Breast epithelium (tissue), 4 donors: ENCODE results near the gene C17orf100. TPM values are rescaled to one million over a fixed set of nuclear protein-coding genes. Genes with fewer than 3 reads are reported as not detected.

ENCODE experiments used
- DNase-seq, 2 donors: peaks; one replicate each; pipeline ENCODE4 v3.0.0-alpha.2; 2019; ENCODE audit warnings: low spot score in 2 of 2
- H3K27ac ChIP-seq, 2 donors: fragments of 200-600 bp; sonication (generic) in 1 of 2; one replicate each; pipeline ENCODE4 v1.5.1; 2016 to 2019; ENCODE audit warnings: mild to moderate bottlenecking in 1 of 2
- H3K27me3 ChIP-seq, 2 donors: fragments of 200-600 bp; sonication (generic) in 1 of 2; one replicate each; pipeline versions ENCODE4 v1.5.1 to v1.6.0; 2017 to 2019; ENCODE audit warnings: control low read depth in 1 of 2, mild to moderate bottlenecking in 1 of 2
- H3K36me3 ChIP-seq: fragments of 200-600 bp; one replicate; pipeline ENCODE4 v1.5.1; 2019
- H3K4me1 ChIP-seq, 2 donors: fragments of 200-600 bp; sonication (generic); one replicate each; pipeline ENCODE4 v1.5.1; 2016 to 2019; ENCODE audit warnings: control low read depth in 1 of 2
- H3K4me3 ChIP-seq, 3 donors: fragments of 200-600 bp; sonication (generic); 1 replicate in 2 of 3; 2 replicates in 1 of 3; pipeline ENCODE4 v1.5.1; 2016 to 2019; ENCODE audit warnings: mild to moderate bottlenecking in 3 of 3, moderate library complexity in 2 of 3
- H3K9me3 ChIP-seq, 2 donors: fragments of 200-600 bp; sonication (generic) in 1 of 2; one replicate each; pipeline ENCODE4 v1.5.1; 2016 to 2019; ENCODE audit warnings: control low read depth in 1 of 2
- POLR2A ChIP-seq: fragments of 450-650 bp; IDR thresholded peaks from one replicate; pipeline ENCODE4 v1.6.1; 2016; ENCODE audit warnings: antibody characterized with exemption, mild to moderate bottlenecking, moderate library complexity
- POLR2AphosphoS5 ChIP-seq, 3 donors: sonication (generic); formaldehyde crosslinking; IDR thresholded peaks; one replicate each; pipeline ENCODE4 v1.6.1; 2017; ENCODE audit warnings: antibody characterized with exemption in 3 of 3
- intact Hi-C: fragments of 100-400 bp; cut with DNase I; formaldehyde crosslinking; loops from one replicate; pipeline ENCODE4 v1.15.1; 2023; ENCODE audit warnings: low total_unique reads
- total RNA-seq, 3 donors: library from RNA; depleted of rRNA; stranded (reverse); fragments of >200 nt; gene quantifications; one replicate each; pipeline ENCODE4 v1.1.0, GENCODE V29; 2016
- TF ChIP-seq, protein P1 (sequence below), 3 donors: fragments of 450-650 bp; IDR thresholded peaks; one replicate each; pipeline ENCODE4 v1.5.1; 2016 to 2017; ENCODE audit warnings: antibody characterized with exemption in 3 of 3, mild to moderate bottlenecking in 3 of 3, moderate library complexity in 3 of 3

Gene C17orf100
- total RNA-seq, 3 donors from 2014 or later: 0.16 to 0.98 (median 0.88) TPM

GRCh38 chr17:6683081-6683684 is 31.6 kb downstream of the C17orf100 start:
- Histone ChIP-seq H3K4me3 (no peak overlapping the region), H3K27me3 (no peaks in the 10 kb centered on the region), H3K9me3 (no peaks in the 10 kb centered on the region), H3K36me3 (no peaks in the 10 kb centered on the region), H3K4me1 (no peaks in the 10 kb centered on the region), H3K27ac (no peak overlapping the region)
- TF ChIP-seq, protein P1, sequence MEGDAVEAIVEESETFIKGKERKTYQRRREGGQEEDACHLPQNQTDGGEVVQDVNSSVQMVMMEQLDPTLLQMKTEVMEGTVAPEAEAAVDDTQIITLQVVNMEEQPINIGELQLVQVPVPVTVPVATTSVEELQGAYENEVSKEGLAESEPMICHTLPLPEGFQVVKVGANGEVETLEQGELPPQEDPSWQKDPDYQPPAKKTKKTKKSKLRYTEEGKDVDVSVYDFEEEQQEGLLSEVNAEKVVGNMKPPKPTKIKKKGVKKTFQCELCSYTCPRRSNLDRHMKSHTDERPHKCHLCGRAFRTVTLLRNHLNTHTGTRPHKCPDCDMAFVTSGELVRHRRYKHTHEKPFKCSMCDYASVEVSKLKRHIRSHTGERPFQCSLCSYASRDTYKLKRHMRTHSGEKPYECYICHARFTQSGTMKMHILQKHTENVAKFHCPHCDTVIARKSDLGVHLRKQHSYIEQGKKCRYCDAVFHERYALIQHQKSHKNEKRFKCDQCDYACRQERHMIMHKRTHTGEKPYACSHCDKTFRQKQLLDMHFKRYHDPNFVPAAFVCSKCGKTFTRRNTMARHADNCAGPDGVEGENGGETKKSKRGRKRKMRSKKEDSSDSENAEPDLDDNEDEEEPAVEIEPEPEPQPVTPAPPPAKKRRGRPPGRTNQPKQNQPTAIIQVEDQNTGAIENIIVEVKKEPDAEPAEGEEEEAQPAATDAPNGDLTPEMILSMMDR (IDR thresholded peaks at IDR 0.05): no peak
- TF ChIP-seq POLR2AphosphoS5 (IDR thresholded peaks at IDR 0.05) (no peak), POLR2A (no peak)
- intact Hi-C loops: no loop called here
- no peak for DNase-seq

GRCh38 chr17:6683730-6684459 is 32.3 kb downstream of the C17orf100 start:
- Histone ChIP-seq H3K36me3 (no peaks in the 10 kb centered on the region), H3K9me3 (no peaks in the 10 kb centered on the region), H3K4me3 (no peak overlapping the region), H3K27me3 (no peaks in the 10 kb centered on the region), H3K4me1 (no peaks in the 10 kb centered on the region), H3K27ac (no peak overlapping the region)
- TF ChIP-seq POLR2A: no peak
- TF ChIP-seq POLR2AphosphoS5 (IDR thresholded peaks at IDR 0.05): no peak
- intact Hi-C loops: no loop called here
- DNase-seq: no peak

GRCh38 chr17:6684460-6684783 is 32.9 kb downstream of the C17orf100 start:
- intact Hi-C loops: no loop called here
- Histone ChIP-seq H3K4me1 (no peaks in the 10 kb centered on the region), H3K27me3 (no peaks in the 10 kb centered on the region), H3K36me3 (no peaks in the 10 kb centered on the region), H3K27ac (no peak overlapping the region), H3K9me3 (no peaks in the 10 kb centered on the region), H3K4me3 (no peak overlapping the region)
- TF ChIP-seq, protein P1 (IDR thresholded peaks at IDR 0.05): no peak
- TF ChIP-seq POLR2AphosphoS5 (IDR thresholded peaks at IDR 0.05) (no peak), POLR2A (no peak)
- no peak for DNase-seq

DNA sequence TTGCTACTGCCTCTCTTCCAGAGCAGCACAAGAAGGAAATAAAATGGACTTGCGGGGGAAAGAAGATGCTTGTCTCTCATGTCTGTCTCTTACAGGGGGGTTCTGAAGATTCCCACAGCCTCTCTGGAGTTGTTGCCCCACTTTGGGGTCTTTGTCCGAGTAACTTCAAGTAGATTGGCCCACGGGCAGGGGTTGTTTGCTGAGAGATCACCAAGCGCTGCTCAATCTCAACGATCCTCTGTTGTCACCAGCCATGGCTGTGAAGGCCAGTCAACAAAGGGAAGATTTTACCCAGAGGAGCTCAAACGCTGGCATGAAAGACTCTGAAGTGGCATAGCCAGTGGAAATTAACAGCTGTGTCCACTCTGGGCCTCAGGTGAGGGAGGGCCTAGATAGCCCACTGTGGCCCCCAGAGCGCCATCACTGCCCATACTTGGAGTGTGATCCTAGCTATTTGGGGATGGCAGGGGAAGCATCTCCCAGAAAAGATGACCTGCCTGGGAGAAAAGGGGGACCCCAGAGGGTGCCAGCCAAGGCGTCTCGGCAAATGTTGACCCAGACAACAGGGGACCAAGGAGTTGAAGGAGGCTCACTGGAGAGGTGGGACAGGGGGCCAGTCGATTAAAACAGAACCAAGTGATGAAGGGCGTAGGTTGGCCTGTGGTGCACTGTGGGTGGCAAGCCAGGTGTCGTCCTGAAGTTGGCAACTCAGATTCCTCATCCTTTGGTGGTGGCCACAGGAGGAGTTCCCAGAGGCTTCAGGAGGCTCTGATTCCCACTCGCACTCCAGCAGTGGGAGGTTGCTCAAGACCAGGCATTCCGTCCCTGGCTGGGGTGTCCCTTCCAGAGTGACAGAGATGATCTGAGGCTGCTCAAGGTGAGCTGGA is 33.6 kb downstream of the C17orf100 start:
- Histone ChIP-seq H3K27me3 (no peaks in the 10 kb centered on the region), H3K4me3 (no peak overlapping the region), H3K4me1 (no peaks in the 10 kb centered on the region), H3K27ac (no peak overlapping the region), H3K36me3 (no peaks in the 10 kb centered on the region), H3K9me3 (no peaks in the 10 kb centered on the region)
- no peak for TF ChIP-seq POLR2AphosphoS5 (IDR thresholded peaks at IDR 0.05)
- TF ChIP-seq, protein P1 (IDR thresholded peaks at IDR 0.05): no peak
- TF ChIP-seq POLR2A: no peak
- DNase-seq: no peak
- intact Hi-C loops: no loop called here

- TF ChIP-seq POLR2A (no peak), POLR2AphosphoS5 (IDR thresholded peaks at IDR 0.05) (no peak)
- no peaks in the 10 kb centered on the region for H3K27me3 ChIP-seq
- no peak overlapping the region for H3K4me3 ChIP-seq
- no peaks in the 10 kb centered on the region for H3K4me1 ChIP-seq
- H3K27ac ChIP-seq: no peak overlapping the region
- DNase-seq: no peak
- H3K36me3 ChIP-seq: no peaks in the 10 kb centered on the region
- no peaks in the 10 kb centered on the region for H3K9me3 ChIP-seq
- intact Hi-C loops: no loop called here
Measured at GRCh38 chr17:6686026-6686425, 34.5 kb downstream of the C17orf100 start.

- no peak overlapping the region for H3K27ac ChIP-seq
- no peaks in the 10 kb centered on the region for H3K9me3 ChIP-seq
- no peaks in the 10 kb centered on the region for H3K27me3 ChIP-seq
- no peaks in the 10 kb centered on the region for H3K4me1 ChIP-seq
- H3K4me3 ChIP-seq: no peak overlapping the region
- DNase-seq: no peak
- intact Hi-C loops: no loop called here
- TF ChIP-seq POLR2A (no peak), POLR2AphosphoS5 (IDR thresholded peaks at IDR 0.05) (no peak)
- TF ChIP-seq, protein P1 (IDR thresholded peaks at IDR 0.05): no peak
- no peaks in the 10 kb centered on the region for H3K36me3 ChIP-seq
Measured at GRCh38 chr17:6688944-6689343, 37.4 kb downstream of the C17orf100 start.
